ENCODE results near the gene HDAC4. TPM values are rescaled to one million over a fixed set of nuclear protein-coding genes. Genes with fewer than 3 reads are reported as not detected.

The HDAC4 gene
- total and polyA plus RNA-seq, 2 donors: 24.4 to 29.5 TPM

- WGBS: 90% methylated on average over 26 of the region's 26 CpGs
- no peak overlapping the region for H3K4me3 ChIP-seq (ENCODE audit: low read depth, low read length)
- no peaks in the 10 kb centered on the region for H3K36me3 ChIP-seq (ENCODE audit: insufficient read depth)
- H3K4me1 ChIP-seq (ENCODE audit: insufficient read depth): no peaks in the 10 kb centered on the region
- no peak for DNase-seq (ENCODE audit: extremely low spot score)
- no peak overlapping the region for H3K27ac ChIP-seq (ENCODE audit: low read depth)
Observed at GRCh38 chr2:239118264-239118663, 282.6 kb downstream of the HDAC4 start.

- DNase-seq (ENCODE audit: extremely low spot score): no peak
- Histone ChIP-seq H3K27ac (ENCODE audit: low read depth) (no peak overlapping the region), H3K4me3 (ENCODE audit: low read depth, low read length) (no peak overlapping the region), H3K36me3 (ENCODE audit: insufficient read depth) (no peaks in the 10 kb centered on the region), H3K4me1 (ENCODE audit: insufficient read depth) (no peaks in the 10 kb centered on the region)
- WGBS: 91% methylated on average over 18 of the region's 18 CpGs
Observed at GRCh38 chr2:239117831-239118230, 283.0 kb downstream of the HDAC4 start.

GRCh38 chr2:239116456-239117246, 284.2 kb downstream of the HDAC4 start:
- Histone ChIP-seq H3K27ac (ENCODE audit: low read depth) (no peak overlapping the region), H3K4me3 (ENCODE audit: low read depth, low read length) (no peak overlapping the region), H3K36me3 (ENCODE audit: insufficient read depth) (no peaks in the 10 kb centered on the region), H3K4me1 (ENCODE audit: insufficient read depth) (no peaks in the 10 kb centered on the region)
- no peak for DNase-seq (ENCODE audit: extremely low spot score)
- WGBS: 89% methylated on average over 25 of the region's 25 CpGs

GRCh38 chr2:239115616-239116015, 285.2 kb downstream of the HDAC4 start:
- 94% methylated on average over 9 of the region's 9 CpGs for WGBS
- Histone ChIP-seq H3K27ac (ENCODE audit: low read depth) (no peak overlapping the region), H3K36me3 (ENCODE audit: insufficient read depth) (no peaks in the 10 kb centered on the region), H3K4me1 (ENCODE audit: insufficient read depth) (no peaks in the 10 kb centered on the region), H3K4me3 (ENCODE audit: low read depth, low read length) (no peak overlapping the region)
- DNase-seq (ENCODE audit: extremely low spot score): no peak

- DNase-seq (ENCODE audit: extremely low spot score): no peak
- no peaks in the 10 kb centered on the region for H3K4me1 ChIP-seq (ENCODE audit: insufficient read depth)
- H3K27ac ChIP-seq (ENCODE audit: low read depth): no peak overlapping the region
- H3K36me3 ChIP-seq (ENCODE audit: insufficient read depth): no peaks in the 10 kb centered on the region
- H3K4me3 ChIP-seq (ENCODE audit: low read depth, low read length): no peak overlapping the region
- WGBS: 93% methylated on average over 25 of the region's 25 CpGs
Observed at GRCh38 chr2:239114616-239115265, 286.1 kb downstream of the HDAC4 start.

GRCh38 chr2:239114119-239114581, 286.7 kb downstream of the HDAC4 start:
- H3K36me3 ChIP-seq (ENCODE audit: insufficient read depth): no peaks in the 10 kb centered on the region

GRCh38 chr2:239113615-239114014, 287.2 kb downstream of the HDAC4 start:
- no peak for DNase-seq (ENCODE audit: extremely low spot score)
- H3K36me3 ChIP-seq (ENCODE audit: insufficient read depth): no peaks in the 10 kb centered on the region
- H3K4me1 ChIP-seq (ENCODE audit: insufficient read depth): no peaks in the 10 kb centered on the region
- no peak overlapping the region for H3K4me3 ChIP-seq (ENCODE audit: low read depth, low read length)
- H3K27ac ChIP-seq (ENCODE audit: low read depth): no peak overlapping the region
- 33% methylated on average over 8 of the region's 8 CpGs for WGBS

More at GRCh38 chr2:239114119-239114581, 286.7 kb downstream of the HDAC4 start:
- DNase-seq (ENCODE audit: extremely low spot score): no peak
- Histone ChIP-seq H3K4me1 (ENCODE audit: insufficient read depth) (no peaks in the 10 kb centered on the region), H3K27ac (ENCODE audit: low read depth) (no peak overlapping the region), H3K4me3 (ENCODE audit: low read depth, low read length) (no peak overlapping the region)
- 30% methylated on average over 9 of the region's 9 CpGs for WGBS

- Histone ChIP-seq H3K4me3 (ENCODE audit: low read depth, low read length) (no peak overlapping the region), H3K4me1 (ENCODE audit: insufficient read depth) (no peaks in the 10 kb centered on the region), H3K27ac (ENCODE audit: low read depth) (no peak overlapping the region), H3K36me3 (ENCODE audit: insufficient read depth) (no peaks in the 10 kb centered on the region)
- no peak for DNase-seq (ENCODE audit: extremely low spot score)
- WGBS: 19% methylated on average over 12 of the region's 12 CpGs
Observed at GRCh38 chr2:239113171-239113570, 287.6 kb downstream of the HDAC4 start.

GRCh38 chr2:239112127-239112774, 288.6 kb downstream of the HDAC4 start:
- 85% methylated on average over 14 of the region's 14 CpGs for WGBS
- H3K27ac ChIP-seq (ENCODE audit: low read depth): no peak overlapping the region

GRCh38 chr2:239111401-239112100, 289.3 kb downstream of the HDAC4 start:
- 86% methylated on average over 36 of the region's 36 CpGs for WGBS
- Histone ChIP-seq H3K4me3 (ENCODE audit: low read depth, low read length) (no peak overlapping the region), H3K36me3 (ENCODE audit: insufficient read depth) (no peaks in the 10 kb centered on the region), H3K27ac (ENCODE audit: low read depth) (no peak overlapping the region), H3K4me1 (ENCODE audit: insufficient read depth) (no peaks in the 10 kb centered on the region)
- DNase-seq (ENCODE audit: extremely low spot score): no peak

More at GRCh38 chr2:239112127-239112774, 288.6 kb downstream of the HDAC4 start:
- no peak overlapping the region for H3K4me3 ChIP-seq (ENCODE audit: low read depth, low read length)
- no peaks in the 10 kb centered on the region for H3K36me3 ChIP-seq (ENCODE audit: insufficient read depth)
- no peak for DNase-seq (ENCODE audit: extremely low spot score)
- H3K4me1 ChIP-seq (ENCODE audit: insufficient read depth): no peaks in the 10 kb centered on the region

GRCh38 chr2:239110595-239111048, 290.2 kb downstream of the HDAC4 start:
- H3K36me3 ChIP-seq (ENCODE audit: insufficient read depth): no peaks in the 10 kb centered on the region
- no peak overlapping the region for H3K27ac ChIP-seq (ENCODE audit: low read depth)
- no peak for DNase-seq (ENCODE audit: extremely low spot score)
- 74% methylated on average over 14 of the region's 14 CpGs for WGBS
- no peak overlapping the region for H3K4me3 ChIP-seq (ENCODE audit: low read depth, low read length)
- H3K4me1 ChIP-seq (ENCODE audit: insufficient read depth): no peaks in the 10 kb centered on the region

GRCh38 chr2:239109928-239110545, 290.8 kb downstream of the HDAC4 start:
- Histone ChIP-seq H3K36me3 (ENCODE audit: insufficient read depth) (no peaks in the 10 kb centered on the region), H3K4me3 (ENCODE audit: low read depth, low read length) (no peak overlapping the region), H3K4me1 (ENCODE audit: insufficient read depth) (no peaks in the 10 kb centered on the region), H3K27ac (ENCODE audit: low read depth) (no peak overlapping the region)
- no peak for DNase-seq (ENCODE audit: extremely low spot score)
- 91% methylated on average over 14 of the region's 14 CpGs for WGBS

All from urinary bladder (tissue), 4 donors.